Measurements from ENCODE around the gene GYS1.
A peak's percentile ranks its signal among the peaks of the same experiment; 100 is the strongest.

GYS1 gene

GRCh38 chr19:49017666-49018351 is 24.7 kb upstream of the GYS1 start:
- DNase-seq = no peak

- no peak for DNase-seq
These were observed 24.0 kb upstream of the GYS1 start, which contains the start of gene LHB for GRCh38 chr19:49017041-49017665. Gene LHB (minus strand): TSS chr19:49017091. CDS start chr19:49017081, 10 bp downstream.

- DNase-seq = no peak
These were observed 23.1 kb upstream of the GYS1 start for GRCh38 chr19:49016067-49016839.

GRCh38 chr19:49014870-49015255 is 21.8 kb upstream of the GYS1 start:
- no peak for DNase-seq

- DNase-seq = no peak
These were observed 21.2 kb upstream of the GYS1 start for GRCh38 chr19:49014123-49014869.

- DNase-seq = no peak
These were observed 18.1 kb upstream of the GYS1 start for GRCh38 chr19:49011194-49011593.

- no peak for DNase-seq
These were observed 17.3 kb upstream of the GYS1 start for GRCh38 chr19:49010453-49010852.

GRCh38 chr19:49009828-49010227 is 16.7 kb upstream of the GYS1 start:
- DNase-seq = no peak

GRCh38 chr19:49006905-49007304 is 13.8 kb upstream of the GYS1 start:
- no peak for DNase-seq

GRCh38 chr19:49004964-49005614 is 12.0 kb upstream of the GYS1 start:
- DNase-seq = no peak

GRCh38 chr19:49004133-49004532 is 11.0 kb upstream of the GYS1 start:
- no peak for DNase-seq

- DNase-seq = no peak
These were observed 6.6 kb upstream of the GYS1 start for GRCh38 chr19:48999481-49000325.

- DNase-seq = peak; percentile 9
These were observed 4.9 kb upstream of the GYS1 start for GRCh38 chr19:48997972-48998371.

GRCh38 chr19:48994035-48994386 is 902 bp upstream of the GYS1 start:
- DNase-seq = no peak

- DNase-seq = no peak
These were observed 431 bp downstream of the GYS1 start for GRCh38 chr19:48992581-48993174.

GRCh38 chr19:48991873-48992580 is 1.1 kb downstream of the GYS1 start:
- DNase-seq = no peak

GRCh38 chr19:48991011-48991609 is 2.0 kb downstream of the GYS1 start:
- DNase-seq = no peak

GRCh38 chr19:48990400-48990799 is 2.7 kb downstream of the GYS1 start:
- no peak for DNase-seq

GRCh38 chr19:48989701-48990291 is 3.3 kb downstream of the GYS1 start:
- no peak for DNase-seq

- no peak for DNase-seq
These were observed 4.2 kb downstream of the GYS1 start for GRCh38 chr19:48988860-48989259.

Measured in NCI-H1092 (cell line).